GM18858 (cell line): Measurements from ENCODE around the gene ALDH1A1.

ENCODE experiments used
- ATAC-seq: cut with Tn5 transposase; IDR thresholded peaks from one replicate; pipeline ENCODE4 v1.9.1; 2021; ENCODE audit not compliant: unreplicated experiment

The ALDH1A1 gene

DNA sequence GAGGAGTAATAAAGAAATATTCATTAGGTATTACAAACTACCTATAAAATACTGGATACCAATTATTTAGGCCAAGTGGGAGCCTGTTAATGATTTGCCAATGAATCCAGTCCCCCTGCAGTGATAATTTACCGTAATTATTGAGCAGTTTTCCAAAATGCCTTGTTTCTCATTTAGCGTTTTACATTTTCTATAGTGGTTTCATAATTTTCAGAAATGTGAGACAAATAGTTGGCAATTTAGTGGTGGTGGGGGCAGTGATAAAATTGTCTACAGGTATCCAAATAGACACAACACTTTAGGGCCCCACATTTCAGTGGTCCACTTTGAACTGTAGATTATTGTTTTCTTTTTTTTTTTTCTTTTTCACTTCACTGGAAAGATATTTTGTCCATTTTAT is 27.3 kb upstream of the ALDH1A1 start:
- ATAC-seq = no peak

DNA sequence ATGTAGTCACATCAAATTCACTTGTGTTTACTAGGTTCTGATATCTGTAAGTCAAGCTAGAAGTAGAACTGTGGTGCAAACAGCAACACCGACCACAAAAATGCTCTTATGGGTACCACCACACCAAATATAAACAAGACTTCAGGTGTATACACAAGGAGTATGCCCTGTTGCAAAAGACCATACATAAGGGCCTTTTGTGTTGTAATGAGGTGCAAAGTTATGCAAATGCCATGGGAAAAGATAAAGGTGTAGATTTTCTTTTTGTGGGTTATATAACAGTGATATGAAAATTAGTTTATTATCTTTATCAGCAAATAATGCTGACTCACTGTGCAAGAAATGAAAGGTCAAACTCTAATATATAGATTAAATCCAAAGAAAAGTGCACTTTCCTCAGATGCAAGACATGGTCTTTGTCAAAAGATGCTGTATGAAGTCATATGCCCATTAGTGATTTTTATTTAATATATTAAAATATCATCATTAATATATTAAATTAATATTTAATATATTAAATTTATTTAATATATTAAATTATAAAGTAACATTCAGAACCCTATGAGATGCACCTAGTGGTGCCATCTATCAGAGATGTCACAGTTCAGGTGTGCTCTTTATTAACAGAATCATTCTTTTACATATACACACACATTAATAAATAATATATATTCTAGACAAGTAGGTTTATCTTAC is 26.7 kb upstream of the ALDH1A1 start:
- no peak for ATAC-seq

DNA sequence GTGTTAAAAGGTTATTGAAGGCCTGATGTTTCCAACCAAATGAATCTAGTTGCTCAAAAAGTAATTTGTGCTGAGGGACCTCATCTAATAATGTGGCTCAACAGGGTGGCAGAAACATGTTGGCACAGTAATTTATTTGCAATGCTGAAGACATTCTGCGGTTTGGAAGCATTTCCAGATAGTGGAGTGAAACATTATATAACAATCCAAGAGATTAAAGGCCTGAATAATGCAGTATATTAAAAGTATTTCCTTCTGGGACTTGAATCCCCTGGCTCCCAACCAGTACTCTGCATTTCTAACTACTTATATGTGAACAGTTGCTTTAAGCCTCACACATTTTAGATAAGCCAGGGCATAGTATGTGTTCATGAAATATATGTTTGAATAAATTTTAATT is 25.9 kb upstream of the ALDH1A1 start:
- no peak for ATAC-seq

DNA sequence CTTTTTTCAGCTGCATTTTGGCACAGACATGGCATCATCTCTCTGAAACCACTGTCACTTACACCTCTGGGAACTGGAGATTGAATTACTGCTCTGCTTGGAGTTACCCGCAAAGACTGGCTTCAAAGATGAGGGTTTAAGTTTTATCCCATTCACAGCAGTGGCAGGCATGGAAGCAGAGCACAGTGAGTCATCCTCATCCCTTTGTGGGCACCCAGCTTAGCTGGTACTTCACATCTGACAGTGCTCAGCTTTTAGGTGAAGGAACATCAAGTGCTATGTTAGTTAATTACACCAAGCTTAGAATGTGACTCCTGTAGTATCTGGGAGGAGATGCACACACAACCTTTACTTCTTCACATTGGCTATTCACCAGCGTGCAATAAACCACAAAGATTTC is 24.8 kb upstream of the ALDH1A1 start:
- ATAC-seq = no peak

DNA sequence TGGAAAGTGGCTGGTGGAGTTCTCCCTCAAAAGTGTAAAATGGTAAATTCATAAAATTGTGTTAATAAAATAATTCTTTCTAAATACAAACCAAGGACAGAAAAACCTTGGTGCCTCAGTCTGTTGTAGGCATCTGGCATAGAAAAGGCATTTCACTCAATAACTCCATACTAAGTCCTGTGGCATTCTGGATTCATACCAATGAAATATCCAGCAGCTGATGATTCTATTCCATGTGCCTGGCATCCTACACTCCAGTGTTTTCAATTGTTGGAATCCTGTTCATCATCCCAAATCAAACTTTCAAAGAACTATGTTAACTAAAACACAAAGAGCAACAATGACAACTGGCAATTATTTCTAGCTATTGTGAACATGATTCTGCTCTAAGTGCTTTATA is 21.6 kb upstream of the ALDH1A1 start:
- ATAC-seq = no peak

DNA sequence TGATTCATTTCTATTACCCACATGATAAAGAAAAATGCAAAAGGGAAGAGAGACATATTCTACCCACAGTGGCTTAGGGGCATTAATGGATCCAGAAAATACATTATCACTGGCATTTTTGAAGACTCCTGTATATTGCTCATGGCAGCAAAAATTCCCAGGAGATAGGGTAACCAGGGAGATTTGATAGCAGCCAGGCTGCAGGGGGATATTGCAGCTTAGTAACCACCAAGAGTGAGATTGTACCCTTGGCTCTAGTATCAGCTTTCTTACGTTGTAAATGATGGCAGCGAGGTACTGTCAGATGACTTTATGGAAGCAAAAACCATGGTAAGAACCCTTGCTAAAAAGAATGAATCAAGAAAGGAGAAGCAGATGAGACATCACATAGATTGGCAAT is 19.8 kb upstream of the ALDH1A1 start:
- no peak for ATAC-seq

DNA sequence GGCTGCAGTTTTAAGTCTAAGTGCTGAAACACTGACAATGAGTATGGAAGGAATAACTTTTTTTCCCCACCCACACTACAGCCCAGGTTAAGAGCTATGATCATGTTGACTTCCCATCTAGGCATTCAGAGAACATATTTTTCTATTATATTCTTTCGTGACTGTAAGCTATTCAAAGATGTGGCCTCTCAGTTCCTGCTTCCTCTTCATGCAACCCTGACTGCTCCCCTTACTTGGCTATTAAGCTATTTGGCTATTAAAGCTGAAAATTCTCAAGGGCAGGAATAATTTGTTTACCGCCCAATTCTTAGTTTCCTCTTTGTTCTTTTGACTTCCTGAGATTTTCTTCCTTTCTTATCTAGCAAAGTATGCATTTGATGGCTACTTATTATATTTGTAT is 18.6 kb upstream of the ALDH1A1 start:
- no peak for ATAC-seq

DNA sequence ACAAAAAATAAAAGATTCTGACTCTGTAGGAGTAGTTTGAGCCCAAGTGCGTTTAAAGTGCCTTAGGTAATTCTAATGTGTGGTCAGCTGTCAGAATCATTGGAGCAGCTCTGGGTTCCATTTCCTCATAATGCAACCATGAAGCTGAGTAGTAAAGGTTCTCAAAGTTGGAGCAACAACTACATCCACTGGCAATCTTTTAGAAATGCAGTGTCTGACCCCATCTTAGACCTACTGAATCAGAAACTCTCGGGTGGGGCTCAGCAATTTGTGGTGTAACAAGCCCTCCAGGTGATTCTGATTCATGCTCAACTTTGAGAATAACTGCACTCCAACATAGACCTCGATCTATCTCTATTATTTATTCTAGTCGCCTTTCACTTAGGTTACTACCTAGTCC is 7.6 kb upstream of the ALDH1A1 start:
- no peak for ATAC-seq

DNA sequence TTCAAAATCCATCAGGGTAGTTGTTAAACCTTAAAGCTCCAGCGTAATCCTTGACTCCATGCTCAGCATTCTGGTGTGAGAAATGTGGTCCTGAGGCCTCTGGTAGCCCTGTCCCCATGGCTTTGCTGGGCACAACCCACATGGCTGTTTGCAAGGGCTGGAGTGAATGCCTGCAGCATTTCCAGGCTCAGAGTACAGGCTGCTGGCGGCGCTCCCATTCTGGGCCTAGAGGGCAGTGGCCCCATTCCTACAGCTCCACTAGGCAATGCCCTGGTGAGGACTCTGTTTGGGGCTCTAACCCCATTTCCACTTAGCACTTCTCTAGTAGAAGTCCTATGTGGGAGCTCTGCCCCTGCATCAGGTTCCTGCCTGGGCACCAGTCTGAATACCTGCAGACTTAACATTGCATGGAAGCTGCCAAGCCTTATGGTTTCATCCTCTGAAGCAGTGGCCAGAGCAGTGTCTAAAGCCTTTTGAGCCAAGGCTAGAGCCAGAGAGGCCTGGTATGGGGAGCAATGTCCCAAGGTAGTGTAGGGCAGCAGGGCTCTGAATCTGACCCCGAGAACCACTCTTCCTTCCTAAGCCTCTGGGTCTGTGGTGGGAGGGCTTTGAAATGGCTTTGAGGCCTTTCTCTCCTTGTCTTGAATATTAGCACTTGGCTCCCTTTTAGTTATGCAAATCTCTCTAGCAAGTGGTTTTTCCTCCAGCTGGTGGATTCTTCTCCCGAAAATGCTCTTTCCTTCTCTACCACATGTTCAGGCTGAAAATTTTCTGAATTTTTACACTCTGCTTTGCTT is 5.8 kb upstream of the ALDH1A1 start:
- no peak for ATAC-seq

DNA sequence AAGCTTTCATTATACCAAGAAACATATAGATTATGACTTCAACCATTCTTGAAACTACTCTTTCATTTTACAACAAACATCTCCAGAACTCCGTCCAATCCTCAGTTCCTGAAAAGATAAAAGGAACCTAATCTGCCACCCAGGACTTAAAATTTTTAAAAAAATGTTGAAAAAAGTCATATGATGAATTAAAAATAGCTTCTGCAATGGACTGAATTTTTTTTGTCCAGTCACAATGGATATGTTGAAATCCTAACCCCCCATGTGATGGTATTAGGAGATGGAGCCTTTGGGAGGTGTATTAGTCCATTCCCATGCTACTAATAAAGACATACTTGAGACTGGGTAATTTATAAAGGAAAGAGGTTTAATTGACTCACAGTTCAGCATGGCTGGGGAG is 2.7 kb upstream of the ALDH1A1 start:
- no peak for ATAC-seq

DNA sequence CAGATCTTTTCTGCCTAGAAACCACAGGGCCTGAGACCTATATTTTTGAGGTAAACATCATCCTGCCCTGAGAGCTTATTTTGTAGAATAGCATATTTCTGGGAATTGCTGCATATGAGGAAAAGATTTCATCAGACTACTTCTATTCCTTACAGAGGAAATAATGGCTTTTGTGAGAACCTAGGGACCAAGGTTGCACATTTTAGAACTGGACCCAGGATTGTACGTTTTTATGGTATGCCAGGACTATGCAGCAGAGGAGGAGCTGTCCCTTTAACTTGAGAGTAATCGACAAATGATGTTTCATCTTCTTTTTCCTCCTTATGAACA is 2.2 kb upstream of the ALDH1A1 start:
- no peak for ATAC-seq

DNA sequence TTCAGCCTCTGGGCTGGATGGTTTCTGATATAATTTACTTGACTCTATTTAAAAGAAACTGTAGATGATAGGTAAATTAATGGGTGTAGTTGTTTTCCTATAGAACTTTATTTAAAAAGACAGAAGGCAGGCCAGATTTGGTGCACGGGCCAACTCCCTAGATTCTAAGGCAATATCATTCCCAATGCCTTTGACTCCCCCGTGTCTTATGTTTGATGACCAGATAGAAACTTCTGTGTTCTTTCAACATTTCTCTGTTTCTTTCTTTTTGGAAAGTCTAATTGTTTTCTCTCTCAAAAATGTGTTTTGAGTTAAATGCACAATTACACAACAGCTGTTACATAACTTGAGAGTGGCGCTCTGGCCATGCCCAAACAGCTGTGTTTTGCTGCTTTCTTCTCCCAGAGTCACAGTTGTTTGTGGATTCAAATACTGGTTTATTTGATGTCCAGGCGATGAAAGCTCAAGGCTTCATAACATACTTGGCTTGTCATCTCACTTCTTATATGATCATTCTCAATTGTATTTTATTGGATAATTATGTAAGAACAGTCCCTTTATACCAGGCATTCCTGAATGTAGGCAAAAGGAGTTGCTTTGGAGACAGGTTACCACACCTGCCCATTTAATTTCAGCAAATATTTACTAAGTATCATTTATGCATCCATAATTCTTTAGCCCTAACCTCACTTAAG is 1.7 kb upstream of the ALDH1A1 start:
- ATAC-seq = no peak

DNA sequence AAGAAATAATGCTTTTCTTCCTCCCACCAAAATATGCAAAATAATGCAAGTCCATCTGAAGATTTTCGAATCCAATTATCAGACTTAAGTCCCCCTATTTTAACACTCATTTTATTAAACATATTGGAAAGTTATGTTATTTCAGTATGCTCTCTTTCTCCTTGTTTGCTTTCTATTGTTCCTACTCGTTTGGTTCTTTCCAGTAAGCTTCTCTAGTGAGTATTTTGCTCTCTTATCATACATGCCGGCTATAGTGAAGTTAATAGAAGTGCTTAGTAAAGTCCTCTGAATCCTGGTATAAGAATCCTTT is 517 bp downstream of the ALDH1A1 start:
- no peak for ATAC-seq

DNA sequence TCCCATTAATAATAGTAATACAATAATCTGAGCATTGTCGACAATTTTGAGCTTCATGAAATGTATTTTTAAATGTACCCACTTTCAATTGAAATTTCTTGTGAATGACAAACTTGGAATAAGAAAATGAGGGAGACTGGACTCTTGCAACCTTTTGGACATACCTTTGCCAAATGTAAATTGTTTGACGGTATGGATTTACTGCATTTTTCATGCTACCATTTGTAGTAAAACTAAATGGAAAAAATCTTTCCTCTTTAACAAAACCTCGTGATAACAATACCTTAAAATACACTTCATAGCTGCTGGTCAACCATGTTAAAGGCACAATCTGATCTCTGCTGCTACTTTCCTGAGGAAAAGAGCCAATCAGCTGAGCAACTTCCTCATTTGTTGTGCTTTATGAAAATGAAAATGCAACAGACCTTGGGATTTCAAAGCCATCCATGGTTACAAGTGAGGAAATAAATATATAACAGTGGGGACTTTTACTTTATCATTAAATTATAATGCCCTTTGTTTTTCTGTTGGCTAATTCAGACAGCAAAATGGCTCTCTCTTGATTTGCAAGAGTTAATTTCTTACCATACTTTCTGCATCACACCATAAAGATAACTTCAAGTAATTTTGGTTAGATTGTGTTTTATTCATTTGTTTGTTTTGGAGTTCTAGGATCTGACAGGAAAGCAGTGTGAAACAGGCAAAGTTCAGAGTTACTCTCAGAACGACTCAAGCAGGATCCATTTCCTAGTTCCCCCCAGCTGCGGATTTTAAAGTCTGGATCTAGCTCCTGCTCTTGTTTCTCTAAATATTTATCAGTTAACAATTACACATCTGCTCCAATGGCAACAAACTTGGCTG is 1.1 kb downstream of the ALDH1A1 start:
- ATAC-seq = no peak

DNA sequence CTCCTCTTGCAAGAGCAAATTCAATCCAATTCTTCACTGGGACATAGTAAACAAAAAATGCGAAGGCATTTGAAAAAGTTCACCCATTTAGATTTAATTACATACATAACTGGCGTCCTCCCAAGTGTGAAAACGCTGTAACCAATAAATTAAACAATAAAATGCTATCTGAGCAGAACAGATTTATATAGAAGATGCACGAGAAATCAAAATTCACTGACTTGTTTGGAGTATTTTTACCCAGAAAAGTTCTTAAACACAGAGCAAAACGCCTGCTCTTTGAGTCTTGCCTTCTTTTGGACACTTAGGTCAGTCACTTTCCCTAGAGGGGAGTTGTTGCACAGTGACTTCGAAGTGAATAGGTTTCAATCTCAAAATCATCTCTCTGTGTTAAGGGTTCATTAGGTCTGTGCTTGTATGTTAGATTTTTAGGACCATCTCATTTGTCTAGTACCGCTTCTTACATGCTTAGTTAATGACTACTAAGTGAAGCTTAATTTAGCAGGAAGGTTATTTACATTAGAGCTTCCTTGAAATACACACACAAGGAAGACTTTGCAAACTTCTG is 1.9 kb downstream of the ALDH1A1 start:
- ATAC-seq = no peak

DNA sequence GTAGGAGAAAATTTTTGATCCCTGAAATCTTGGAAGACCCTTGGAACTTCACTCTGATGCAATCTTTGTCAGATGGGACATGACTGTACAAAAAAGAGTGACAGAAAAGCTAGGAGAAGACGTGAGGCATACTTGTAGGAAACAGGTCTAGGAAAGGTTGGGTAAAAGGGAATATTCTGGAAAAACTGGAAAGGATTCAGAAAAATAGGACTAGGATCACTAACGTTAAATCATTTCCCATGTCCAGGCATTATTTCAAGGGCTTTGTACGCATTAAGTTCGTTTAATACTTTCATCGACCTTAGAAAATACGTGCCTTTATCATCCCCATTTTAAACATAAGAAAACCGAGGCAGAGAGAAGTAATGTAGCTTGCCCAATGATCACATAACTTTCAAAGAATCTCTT is 2.9 kb downstream of the ALDH1A1 start:
- ATAC-seq = no peak

DNA sequence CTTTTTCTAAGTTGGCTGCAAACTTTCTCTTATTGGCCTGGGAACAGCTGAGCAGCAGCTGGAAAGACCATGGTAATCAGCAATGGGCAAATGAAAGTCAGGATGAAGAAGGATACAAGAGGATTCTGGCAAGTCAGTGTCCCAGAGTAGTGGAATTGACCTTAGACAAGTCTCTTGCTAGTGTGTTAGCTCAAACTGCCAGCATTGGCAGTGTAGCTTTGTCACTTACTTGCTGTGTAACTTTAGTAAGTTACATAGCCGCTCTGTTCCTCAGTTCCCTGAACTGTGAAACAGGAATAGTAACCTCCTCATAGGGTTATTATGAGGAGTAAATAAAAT is 3.6 kb downstream of the ALDH1A1 start:
- ATAC-seq = no peak

DNA sequence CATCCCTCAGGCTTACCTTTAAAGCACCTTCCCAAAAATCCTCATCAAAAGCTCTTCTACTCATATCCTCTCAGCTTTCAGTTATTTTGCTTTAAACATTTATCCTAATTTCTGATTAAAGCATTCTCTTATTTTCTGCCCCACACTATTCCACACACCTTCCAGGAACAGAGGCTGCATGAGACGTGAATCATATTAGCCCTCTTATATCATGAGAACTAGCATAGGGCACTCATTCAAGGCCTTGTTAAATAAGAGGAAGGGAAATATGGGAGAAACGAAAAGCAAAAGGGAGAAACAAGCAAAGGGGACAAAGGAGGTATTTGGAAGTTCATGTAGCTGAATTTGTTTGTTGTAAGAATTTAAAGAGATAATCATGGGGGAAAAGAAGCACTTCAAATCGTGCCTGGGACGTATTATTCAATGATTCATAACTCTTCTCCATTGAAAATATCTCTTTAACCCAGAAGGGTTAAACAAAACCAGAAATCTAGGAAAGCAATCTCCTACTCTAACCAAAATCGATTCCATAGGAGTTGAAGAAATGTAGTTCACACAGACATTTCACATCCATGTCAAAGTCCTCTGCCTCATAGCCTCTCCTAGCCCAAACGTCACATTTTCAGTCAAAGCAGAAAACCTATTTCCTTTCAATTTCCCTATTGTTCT is 4.1 kb downstream of the ALDH1A1 start:
- no peak for ATAC-seq

DNA sequence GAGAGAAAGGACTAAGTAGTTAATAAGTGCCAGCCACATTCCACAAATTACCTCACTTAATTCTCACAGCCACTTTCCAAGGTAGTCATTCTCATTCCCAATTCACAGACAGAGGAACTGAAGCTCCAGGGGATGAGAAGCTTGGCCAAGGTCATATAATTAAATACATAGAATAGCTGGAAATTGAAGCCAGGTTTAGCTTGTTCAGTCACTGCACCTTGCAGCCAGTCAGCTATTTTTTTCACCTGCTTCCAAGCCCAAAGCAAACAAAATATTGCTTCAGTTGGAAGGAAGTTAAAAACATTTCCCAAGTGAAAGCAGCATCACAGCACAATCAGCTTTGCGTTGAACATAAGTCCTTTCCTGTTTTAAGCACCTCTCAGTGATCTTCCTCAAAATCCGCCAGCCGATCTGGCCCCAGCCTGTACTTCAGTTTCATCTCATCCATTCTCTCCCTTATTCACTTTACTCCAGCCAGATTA is 4.8 kb downstream of the ALDH1A1 start:
- no peak for ATAC-seq

DNA sequence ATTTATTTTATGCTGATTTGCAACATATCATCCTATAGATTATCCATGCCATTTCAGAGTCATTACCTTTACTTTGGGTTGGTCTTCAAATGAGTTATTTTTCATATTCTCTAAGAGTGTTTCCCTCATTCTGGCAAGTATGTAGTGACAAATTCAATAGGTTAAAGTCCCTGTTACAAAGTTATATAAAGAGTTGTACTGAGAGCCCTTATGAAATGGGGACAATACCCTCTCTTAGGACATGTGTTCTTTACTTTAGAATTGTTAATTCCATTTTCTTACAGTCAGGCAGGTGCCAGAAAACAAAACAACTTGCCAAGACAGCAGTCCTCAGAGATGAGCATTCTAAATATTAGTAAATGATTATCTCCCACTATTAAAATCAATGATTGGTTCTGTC is 6.0 kb downstream of the ALDH1A1 start:
- ATAC-seq = no peak

DNA sequence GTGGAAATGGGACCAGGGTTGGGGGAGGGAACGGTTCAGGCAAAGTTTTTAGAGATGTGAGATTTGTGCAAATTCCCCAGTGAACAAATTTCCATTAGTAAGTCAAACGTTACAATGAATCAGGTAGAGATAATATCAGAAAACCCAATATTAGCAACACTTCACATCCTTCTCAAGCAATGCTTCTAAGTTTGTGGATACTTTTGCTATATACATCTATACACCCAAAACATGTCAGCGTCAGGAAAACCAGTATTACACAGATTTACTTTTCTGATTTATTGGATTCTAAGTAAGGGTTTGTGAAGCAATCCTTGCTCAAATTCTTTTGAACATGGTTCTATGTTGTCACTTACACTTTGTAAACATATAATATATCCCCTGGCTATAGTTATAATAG is 6.5 kb downstream of the ALDH1A1 start:
- no peak for ATAC-seq
